Measurements from ENCODE around the gene AP1S3. TPM values are rescaled to one million over a fixed set of nuclear protein-coding genes. Genes with fewer than 3 reads are reported as not detected.

AP1S3 gene
- total and polyA plus RNA-seq, 2 of the 4 experiments (the other 2 are of a cell fraction): 2.5 to 4.1 TPM

DNA sequence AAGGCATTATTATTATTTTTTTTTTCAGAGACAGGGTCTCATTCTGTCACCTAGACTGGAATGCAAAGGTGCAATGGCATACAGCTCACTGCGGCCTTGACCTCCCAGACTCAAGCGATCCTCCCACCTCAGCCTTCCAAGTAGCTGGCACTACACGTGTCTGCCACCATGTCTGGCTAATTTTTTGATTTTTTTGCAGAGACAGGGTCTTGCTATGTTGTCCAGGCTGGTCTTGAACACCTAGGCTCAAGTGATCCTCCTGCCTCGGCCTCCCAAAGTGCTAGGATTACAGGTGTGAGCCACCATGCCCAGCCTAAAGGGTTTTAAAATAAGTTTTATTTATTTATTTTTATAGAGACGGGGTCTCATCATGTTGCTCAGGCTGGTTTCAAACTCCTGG lies 45.3 kb upstream of the AP1S3 start:
- Histone ChIP-seq H3K9me3 (ENCODE audit: control insufficient read depth, insufficient read depth, low read length) (no peaks in the 10 kb centered on the region), H3K4me2 (ENCODE audit: low read depth, low read length) (no peak overlapping the region), H2AK9ac (replicated peaks; ENCODE audit: low read depth, low read length, poor library complexity) (no peak overlapping the region), H4K8ac (ENCODE audit: low read depth in 2 of 2, low read length in 2 of 2) (no peak overlapping the region), H2AFZ (replicated peaks; ENCODE audit: low read length, poor library complexity) (no peak overlapping the region), H3K27ac (ENCODE audit: insufficient read depth, low read length) (no peak overlapping the region), H3K23ac (ENCODE audit: low read depth, low read length) (no peak overlapping the region), H3K4me3 (ENCODE audit: insufficient read depth, low read depth, low read length) (no peak overlapping the region), H2BK120ac (ENCODE audit: low read depth, low read length) (no peak overlapping the region), H2AK5ac (ENCODE audit: low read depth, low read length) (no peak overlapping the region), H3K56ac (ENCODE audit: extremely low read depth, insufficient read depth, low read length) (no peak overlapping the region), H3K79me1 (ENCODE audit: low read depth in 1 of 2, low read length in 2 of 2) (peaks cover 9 to 12% of the 10 kb centered on the region in 2 experiments; a peak in 3 of 4 replicates), H3K9me1 (ENCODE audit: insufficient read depth, low read length) (peaks cover 3% of the 10 kb centered on the region; the same call in 1 of the 2 replicates), H2BK20ac (ENCODE audit: low read depth, low read length) (no peak overlapping the region), H3K27me3 (ENCODE audit: control insufficient read depth, insufficient read depth, low read length) (no peaks in the 10 kb centered on the region), H4K20me1 (ENCODE audit: insufficient read depth, low read length) (no peaks in the 10 kb centered on the region; the same call in 1 of the 2 replicates), H4K5ac (ENCODE audit: low read depth, low read length) (no peak overlapping the region), H2BK15ac (ENCODE audit: low read depth, low read length) (no peak overlapping the region), H3K4me1 (ENCODE audit: control insufficient read depth, insufficient read depth, low read length) (peaks cover 8% of the 10 kb centered on the region), H4K91ac (ENCODE audit: insufficient read depth, low read depth, low read length) (no peak overlapping the region), H3K14ac (replicated peaks; ENCODE audit: low read depth, low read length) (no peak overlapping the region), H3K18ac (ENCODE audit: low read depth, low read length) (no peak overlapping the region), H2BK5ac (ENCODE audit: low read depth, low read length, poor library complexity, severe bottlenecking) (no peak overlapping the region), H3K9ac (ENCODE audit: low read depth, low read length) (no peak overlapping the region), H3K36me3 (ENCODE audit: control insufficient read depth, insufficient read depth, low read length) (peaks cover 46% of the 10 kb centered on the region), H3K4ac (ENCODE audit: low read depth, low read length) (no peak overlapping the region)
- intact Hi-C loops (cut with micrococcal nuclease) (no loop called here), in situ Hi-C loops (cut with MboI; ENCODE audit: low sequenced_read_pairs) (no loop called here), dilution Hi-C loops (cut with HindIII; ENCODE audit: low sequenced_read_pairs, unreplicated experiment) (no loop called here)
- CTCF ChIA-PET: no interaction called here
- no peak for DNase-seq
- no peak for TF ChIP-seq NFE2L2 (IDR thresholded peaks at IDR 0.05; ENCODE audit: low read depth, low read length)
- TF ChIP-seq CHD1 (IDR thresholded peaks at IDR 0.05; ENCODE audit: low read depth, low read length): no peak
- TF ChIP-seq FOS (IDR thresholded peaks at IDR 0.05; ENCODE audit: low read depth, low read length): no peak
- TF ChIP-seq MXI1 (IDR thresholded peaks at IDR 0.05; ENCODE audit: borderline replicate concordance, low read depth, low read length): no peak
- no TSS peak for BruUV-seq (replicated peaks)
- ATAC-seq (ENCODE audit: low read depth): no peak
- no CpG with 5 or more reads among the region's 5 CpGs for WGBS, 2 experiments (ENCODE audit: extremely low coverage in 2 of 2, insufficient read length in 1 of 2)
- POLR2A ChIA-PET (ENCODE audit: unreplicated experiment): no interaction called here

Data from IMR-90 (cell line).